ENCODE results near the gene RCAN2. TPM values are rescaled to one million over a fixed set of nuclear protein-coding genes. Genes with fewer than 3 reads are reported as not detected.

RCAN2 gene
- total RNA-seq, 1 donor from 2014 or later, result 10.8 TPM

DNA sequence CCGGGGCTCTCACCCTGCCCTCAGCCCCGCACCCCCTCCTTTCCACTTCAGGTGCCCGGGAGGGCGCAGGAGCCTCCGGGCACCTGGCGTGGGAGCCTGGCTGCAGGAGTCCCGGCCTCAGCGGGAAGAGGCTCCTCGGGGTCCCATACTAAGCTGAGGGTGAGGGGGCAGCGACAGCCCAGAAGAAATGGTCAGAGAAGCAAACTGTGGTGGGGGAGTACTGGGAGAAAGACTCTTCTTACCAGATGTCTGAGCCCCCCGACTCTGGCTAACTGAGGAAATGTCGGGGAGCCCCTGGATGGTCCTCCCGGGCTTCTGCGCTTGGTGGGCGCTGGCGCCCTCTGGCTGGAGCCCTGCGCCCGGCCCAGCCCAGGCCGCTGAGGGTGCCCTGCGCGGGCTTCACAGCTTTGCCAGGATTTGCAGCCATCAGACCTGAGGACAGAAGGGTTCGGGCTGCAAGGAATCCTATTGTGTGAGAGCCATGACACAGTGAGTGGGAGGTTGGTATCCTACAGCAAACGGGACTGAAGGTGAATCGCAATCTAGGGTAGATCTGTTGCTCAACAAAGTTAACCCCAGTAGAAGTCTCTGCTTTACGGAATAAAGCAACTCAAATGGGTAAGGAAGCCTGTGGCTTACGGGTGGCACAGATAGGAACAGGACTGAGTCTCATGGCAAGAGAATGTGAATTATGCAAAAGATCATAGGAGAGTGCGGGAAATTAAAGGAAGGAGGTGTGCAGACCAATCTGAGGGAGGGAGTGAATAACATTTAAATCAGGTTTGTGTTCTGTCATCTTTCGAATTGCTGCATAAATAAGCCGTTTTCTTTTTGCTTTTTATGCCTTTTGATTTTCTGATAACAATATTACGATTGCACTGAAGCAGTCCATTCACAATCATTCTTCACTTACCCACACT lies 639 bp upstream of the RCAN2 start:
- peak; percentile 64 for DNase-seq

DNA sequence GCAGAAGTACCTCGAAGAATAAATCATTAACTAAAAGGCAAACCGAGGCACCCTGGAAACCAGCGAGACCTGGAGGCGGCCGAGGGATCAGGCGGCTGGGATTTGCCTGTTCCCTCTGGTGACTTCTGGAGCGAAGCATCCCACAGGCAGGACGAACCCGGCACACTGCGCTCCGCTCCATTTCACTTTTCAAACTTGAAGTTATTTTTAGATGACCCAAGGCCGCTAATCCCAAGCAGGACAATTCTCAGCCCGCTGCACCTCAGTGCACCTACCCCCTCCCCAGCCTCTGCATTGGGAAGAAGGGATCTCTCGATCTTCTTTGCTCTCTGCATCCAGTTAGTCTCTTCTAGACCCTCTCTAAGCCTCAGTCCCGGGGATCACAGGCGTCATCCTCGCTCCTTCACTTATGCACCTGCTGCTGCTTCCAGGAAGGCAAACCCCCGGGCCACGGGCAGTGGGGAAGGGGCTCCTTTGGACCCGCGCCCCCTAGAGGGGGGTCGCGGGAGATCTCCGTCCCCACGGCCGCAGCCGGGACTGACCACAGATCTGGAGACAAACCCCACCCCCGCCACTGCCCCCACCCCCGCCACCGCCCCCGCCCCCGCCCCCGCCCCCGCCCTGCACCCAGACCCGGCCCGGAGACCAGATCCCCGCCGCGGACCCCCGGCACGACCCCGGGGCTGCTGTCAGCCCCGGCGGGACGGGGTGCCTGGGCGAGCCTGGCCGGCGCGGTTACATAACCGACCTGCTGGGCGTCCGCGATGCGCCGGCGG lies 636 bp downstream of the RCAN2 start:
- DNase-seq, result peak; percentile 37

DNA sequence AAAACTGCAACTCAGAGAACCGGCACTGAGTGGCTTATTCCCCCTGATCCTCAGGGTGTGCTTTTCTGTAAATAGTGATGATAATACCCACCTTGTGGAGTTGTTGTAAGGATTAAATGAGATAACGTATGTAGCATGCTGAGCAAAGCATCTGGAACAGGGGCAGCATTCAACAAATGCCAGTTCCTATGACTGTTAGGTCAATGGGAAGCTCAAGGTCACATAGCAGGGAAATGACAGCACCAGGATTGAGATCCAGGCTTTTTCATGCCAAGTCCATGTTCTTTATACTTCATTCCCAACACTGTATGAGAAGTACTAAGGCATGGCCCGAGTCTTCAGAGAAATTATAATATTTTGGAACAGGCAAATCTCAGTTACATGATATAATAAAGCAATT lies 5.1 kb downstream of the RCAN2 start:
- no peak for DNase-seq

DNA sequence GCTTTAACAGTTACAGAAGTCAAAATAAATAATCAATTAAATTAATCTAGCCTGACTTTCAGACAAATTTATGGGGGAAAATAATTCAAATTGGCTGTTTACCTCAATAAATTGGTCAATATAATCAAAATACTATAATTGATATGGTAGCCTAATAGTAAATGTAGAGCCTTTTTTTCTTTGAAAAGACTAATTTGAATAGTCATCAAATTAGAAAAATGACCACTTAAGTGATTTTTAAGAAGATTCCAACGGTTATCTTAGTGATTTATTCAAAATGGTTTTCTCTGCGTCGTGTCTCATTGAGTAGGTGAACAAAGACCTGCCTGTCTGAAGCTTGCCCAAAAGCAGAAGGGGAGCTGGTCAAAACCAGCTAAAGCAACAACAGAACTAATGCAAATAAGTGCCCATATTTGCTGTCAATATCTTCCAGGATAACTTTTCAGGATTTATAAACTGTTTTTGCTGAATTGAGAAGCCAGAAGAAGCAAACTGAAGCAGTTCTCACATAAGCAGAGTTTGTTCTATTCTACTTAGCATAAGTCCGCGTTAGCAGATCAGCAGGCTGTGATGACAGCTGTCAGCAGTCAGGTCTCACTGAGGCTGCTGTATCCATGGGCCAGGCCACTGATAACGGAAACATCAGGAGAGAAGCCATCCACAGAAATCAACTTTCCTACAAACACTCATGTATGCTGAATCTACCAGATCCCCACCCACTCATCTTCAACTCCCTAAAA lies 7.0 kb downstream of the RCAN2 start:
- DNase-seq, result no peak

DNA sequence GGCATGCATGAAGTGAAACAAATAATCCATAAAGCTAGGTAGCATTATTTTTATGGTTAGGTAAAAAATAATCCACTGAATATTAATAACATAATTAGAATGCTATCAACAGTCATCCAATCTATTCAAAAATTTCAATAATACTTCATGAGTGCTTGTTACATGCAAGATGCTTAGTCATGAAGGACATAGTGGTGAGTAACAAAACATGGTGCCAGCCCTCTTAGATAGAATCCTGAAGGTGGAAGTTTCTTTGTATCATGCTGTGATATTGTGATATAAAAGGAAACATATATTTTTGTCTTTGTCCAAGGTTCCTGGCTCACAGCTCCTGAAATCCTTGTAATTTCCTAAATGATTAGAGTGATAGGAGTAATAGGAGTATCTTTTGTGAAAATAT lies 14.9 kb downstream of the RCAN2 start:
- no peak for DNase-seq

DNA sequence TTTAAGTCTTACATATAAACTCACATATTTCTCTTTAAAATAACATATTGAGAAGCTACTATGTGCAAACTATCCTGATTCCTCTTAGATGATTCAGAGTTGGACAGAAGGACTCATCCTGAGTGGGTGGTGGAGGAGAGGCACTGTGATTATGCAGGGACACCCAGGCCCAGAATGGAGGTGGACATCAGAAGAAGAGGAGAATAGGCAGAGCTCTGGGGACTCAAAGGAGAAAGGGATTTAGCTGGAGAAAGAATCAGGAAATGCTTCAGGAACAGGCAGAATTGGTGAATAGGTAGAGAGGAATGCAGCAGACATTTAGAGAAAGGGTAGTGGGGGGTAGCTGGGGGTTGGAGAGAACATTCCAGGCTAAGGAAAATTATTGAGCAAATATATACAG lies 17.4 kb downstream of the RCAN2 start:
- no peak for DNase-seq

DNA sequence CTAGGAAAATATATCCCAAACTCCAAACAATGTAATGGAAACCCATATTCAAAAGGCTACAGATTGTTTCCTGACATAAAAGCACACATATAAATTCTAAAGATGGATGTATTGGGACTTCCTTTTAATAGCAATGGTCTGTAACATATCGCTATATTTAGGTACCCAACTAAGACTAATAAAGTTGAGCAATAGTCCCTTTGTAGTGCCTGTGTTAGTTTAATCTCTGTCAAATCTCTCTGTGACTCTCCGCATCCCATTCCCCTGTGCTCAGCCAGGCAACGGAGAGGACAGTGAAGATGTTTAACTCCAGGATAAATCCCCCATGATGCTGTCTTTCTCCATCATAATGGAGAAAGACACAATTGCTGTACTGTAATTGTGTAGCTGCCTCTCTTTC lies 19.0 kb downstream of the RCAN2 start:
- no peak for DNase-seq

DNA sequence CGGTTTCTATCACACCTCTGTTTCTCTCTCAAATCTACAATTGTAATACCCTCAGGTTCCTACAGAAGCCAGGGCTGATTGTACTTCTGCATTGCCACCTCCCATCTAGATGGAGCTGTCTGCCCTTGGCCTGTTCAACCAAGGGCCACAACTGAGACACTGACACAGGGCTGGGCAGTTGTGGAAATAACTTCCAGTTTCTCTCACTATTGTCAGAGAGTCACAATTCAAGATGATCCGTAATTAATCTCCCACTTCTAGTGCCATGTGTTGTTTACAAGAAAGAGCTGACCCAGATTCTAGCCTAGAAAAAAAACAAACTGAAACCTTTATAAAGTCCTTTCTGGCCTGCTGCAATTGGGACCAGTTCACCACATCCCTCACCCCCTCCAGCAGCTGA lies 22.2 kb downstream of the RCAN2 start:
- DNase-seq, result no peak

DNA sequence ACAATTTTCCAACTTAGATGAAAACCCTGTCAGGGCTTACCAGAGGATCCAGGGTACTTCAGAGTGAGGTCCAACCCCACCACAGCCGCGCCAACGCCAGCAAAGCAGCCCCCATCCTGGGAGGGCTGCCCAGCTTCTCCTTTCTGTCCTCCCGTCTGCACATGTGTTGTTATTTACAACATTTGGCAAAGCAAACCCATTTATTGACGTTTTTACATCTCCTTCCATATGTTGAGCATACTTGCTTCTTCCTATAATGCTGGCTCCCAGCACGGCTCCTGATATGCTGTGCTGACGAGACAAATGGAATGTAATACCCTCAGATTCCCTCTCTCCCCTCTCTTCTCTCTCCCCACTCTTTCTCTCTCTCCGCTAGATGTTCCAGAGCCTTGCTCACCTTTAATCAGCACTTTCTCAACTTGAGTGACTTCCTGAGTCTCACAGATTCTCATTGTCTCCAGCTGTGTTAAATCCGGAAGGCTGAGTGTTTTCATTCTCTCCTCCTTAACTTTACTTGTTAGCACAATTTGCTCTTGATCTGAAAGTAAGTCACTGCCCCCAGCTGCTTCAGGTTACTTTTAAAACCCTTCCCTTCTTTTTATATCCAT lies 22.7 kb downstream of the RCAN2 start:
- peak; percentile 8 for DNase-seq

DNA sequence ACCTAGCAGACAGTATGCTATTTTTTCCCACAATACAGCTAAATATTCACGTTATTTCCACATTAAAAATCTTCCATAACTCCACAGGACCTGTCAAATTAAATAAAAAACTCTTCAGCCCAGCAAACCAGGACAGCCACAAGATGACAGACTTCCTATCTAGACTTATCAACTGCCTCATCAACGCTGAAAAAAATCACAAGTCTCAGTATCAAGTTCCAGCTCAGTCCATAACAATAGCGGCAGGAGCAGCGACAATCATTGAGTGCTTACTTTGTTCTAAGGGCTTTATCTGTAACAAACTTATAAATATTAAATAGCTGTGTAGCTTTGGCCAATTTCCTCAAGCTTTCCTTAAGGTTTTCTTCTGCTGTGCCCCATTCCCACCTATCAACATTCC lies 24.7 kb downstream of the RCAN2 start:
- no peak for DNase-seq

DNA sequence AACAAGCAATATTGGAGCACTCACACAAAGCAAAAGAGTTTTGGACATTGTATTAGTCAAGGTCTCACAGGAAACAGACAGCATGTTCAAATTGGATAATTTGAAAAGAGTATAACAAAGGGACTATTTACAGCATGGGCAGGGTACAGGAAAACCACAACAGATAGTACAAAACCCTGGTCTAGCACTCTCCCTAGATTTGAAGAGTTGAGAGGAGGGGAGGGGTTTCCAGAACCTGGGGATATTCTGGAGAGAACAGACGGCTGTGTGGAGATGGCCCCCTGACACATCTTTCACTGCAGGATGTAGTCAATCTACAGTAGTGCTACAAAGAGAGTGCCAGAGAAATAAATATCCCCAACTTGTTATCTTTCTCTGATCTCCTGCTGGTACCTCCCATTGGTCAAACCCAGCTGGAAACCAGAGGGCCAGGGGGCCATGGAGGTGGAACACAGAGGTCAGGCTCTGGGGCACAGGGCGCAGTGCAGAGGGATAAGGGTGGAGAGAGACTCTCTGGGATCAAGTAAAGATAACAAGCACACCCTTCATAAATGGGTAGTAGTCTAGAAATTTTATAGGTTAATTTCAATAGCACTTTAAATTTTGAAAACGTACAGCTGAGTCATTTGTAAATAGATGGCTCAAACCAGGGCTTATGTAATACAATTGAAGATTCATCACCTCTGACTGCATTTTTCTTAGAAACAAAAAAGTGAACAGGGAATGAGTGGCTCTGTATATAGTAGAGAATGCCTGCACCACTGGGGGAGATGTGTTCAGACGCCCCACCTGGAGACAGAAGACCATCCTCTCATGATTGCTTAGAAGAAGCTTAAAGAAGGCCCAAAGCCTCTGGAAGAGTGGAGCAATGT lies 25.7 kb downstream of the RCAN2 start:
- DNase-seq, result no peak

DNA sequence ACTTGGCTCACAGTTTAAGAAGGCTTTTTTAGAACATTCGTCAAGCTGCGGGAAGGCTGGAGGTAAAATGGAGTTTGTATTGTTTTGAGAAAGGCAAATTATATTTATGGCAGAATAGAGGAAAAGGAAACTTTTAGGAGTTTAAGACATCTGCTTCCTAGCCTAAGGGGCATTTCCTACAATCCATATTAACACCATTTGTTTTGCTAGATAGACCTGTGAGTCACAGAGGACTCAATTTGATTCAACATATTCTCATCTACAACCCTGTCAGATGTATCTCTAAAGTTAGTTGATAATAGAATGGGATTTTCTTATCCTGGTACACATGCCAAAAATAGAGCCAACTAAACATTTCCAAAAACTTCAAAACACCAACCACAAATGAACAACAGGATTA lies 35.0 kb downstream of the RCAN2 start:
- no peak for DNase-seq

DNA sequence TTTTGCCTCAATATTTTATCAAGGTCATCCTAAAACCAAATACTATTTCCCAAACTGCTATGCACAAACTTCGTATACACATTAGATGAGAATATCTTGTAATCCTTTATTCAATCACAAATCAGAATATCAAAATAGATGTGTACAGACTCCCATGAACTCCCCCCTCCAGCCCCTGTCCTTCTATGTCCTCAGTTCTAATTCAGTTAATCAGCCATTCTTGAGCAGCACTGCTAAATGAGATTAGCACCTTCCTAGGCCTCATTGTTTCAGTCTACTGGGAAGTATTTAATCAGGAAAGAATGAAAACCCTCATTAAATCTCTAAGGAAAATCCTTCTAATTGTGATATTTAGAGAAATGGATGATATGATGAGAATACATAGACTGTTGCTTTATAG lies 36.6 kb downstream of the RCAN2 start:
- DNase-seq, result no peak

DNA sequence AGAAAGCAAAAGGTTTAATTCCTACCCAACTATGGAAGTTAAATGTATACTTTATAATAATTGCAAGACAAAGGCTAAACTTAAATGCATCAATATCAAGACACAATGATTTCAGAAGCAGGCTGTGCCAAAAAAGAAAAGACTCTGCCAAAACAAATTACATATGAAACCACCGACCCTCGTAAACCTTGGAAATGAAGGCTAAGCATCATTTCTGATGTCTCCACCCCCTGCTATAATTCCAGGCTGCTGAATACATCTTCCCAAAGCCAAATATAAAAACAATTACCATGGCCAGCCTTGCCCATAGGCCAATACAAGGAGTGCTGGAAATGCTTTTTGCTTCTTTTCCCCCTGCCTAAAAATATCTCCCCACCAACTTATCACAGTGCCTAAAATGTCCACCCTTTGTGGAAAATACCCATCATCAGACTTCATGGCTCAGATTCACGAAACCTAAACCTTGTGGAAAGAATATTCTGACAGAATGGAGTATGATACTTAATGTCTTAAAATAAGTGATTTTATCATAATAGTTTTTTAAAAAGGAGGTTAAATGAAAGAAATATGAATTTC lies 37.4 kb downstream of the RCAN2 start:
- no peak for DNase-seq

DNA sequence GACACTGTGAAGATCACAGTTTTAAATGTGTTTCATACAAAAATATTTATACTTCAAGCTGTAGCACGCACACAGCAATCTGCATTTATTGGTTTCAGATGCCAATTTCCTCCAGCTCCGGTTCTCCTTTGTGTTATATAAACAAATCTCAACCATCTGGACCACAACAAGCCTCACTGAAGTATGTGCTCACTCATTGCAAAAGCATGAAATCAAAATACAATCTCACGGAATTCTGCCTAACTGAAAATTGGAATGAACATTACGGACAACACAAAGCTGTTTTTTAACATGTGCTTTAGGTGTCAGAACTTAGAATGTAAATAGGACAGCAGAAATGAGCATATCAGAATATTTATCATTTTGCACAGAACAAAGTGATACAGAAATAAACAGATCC lies 38.0 kb downstream of the RCAN2 start:
- peak; percentile 49 for DNase-seq

DNA sequence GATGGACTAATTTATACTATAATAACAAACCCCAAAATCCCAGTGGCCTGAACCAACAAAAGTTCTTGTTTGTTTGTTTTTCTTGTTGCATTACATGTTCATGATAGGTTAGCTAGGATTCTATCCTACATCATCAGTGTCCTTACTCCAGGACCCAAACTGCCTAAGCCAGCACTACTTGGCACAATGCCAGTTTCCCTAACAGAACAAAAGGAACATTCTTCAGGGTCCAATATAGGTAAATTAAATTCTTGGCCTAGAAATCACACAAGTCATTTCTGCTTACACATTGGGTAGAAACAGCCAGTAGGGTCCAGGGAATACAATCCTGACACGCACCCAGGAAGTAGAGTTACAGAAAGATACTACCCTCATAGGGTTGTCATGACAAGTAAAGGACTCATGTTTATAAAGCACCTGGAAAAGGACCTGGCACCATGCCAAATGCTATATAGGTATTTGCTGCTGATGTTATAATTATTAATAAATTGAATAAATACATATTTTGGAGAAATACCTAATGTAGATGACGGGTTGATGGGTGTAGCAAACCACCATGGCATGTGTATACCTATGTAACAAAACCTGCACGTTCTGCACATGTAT lies 38.8 kb downstream of the RCAN2 start:
- no peak for DNase-seq

DNA sequence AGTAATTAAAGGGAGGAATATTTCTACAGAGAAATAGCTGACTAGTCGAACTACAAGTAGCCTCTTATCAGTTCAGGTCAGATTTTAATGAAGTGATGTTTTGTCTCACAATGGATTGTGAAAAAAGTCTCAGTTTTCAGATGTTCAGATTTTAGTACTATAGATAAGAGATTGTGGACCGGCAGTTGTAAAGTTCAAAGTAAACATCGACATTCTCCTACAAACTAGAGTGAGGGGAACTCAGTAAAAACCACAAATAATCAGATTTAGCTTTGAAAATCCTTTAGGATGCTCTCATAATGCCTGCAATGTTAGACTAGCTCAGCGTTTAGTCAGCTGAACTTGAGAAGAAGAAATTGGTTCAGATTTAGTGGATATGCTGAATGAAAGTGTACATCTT lies 39.9 kb downstream of the RCAN2 start:
- no peak for DNase-seq

DNA sequence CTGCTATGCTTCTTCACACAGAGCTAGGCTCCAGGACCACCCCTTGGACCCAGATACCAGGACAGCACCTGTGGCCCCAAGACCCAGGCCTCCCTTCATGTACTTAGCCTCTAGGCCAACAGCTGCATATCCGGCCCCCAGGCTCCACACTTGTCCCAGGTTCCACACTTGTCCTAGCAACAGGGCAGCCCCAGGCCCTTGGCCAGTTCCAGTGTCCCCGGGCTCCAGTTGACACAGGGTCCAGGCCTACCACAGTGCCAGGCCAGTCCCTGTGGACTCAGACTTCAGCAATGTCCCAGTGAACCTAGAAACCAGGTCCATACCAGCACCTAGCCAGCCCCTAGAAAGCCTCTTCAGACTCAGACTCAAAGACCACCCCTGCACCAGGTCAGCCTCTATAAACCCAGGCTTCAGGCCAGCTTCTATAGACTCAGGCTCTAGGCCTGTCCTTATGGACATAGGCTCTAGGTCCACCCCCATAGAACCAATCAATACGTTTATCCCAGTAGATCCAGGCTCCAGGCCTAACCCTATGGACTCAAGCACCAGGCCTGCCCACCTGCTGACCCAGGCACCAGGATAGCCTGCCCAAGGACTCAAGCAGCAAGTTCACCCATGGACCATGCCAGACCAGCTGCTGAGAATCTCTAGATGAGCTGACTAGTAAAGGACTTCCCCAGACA lies 46.3 kb downstream of the RCAN2 start:
- DNase-seq, result no peak

DNA sequence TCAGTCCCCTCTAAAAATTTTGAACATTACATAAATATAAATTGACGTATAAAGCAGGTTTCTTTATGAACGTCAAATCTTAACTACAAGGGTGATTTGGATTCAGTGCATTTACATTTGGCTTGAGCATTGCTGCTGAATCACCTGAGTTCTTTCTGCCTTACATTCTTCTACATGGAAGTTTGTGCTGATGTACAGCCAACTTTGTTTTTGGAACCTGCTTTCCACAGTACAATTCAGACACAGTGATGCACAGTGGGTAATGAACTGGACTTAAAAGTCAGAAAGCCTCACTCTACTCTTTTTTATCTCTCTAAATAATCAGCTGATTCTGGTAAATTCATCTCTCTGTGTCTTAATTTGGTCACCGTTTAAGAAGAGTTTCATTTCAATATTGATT lies 47.6 kb downstream of the RCAN2 start:
- DNase-seq, result no peak

DNA sequence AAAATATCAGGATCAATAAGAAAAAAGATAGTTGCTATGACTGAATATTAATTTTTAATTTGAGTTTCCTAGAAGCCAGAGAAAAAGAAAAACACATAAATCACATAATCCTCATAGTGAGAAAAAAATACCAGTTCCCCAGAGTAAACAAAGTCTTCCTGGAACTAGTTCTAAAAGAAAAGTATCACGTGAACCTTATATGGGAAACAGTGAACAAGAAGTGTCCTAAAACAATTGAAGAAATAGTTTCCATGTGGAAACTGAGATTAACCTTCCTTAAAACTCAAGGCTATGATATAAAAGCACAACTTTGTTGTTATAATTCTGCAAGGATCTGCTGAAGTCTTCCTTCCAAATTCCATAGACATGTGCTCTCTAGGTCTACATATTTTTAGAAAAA lies 50.6 kb downstream of the RCAN2 start:
- peak; percentile 43 for DNase-seq

Measured in tongue (tissue), 2 donors.